ENCODE results near the gene GALNT17.

Gene GALNT17

GRCh38 chr7:71601851-71602250, 469.9 kb downstream of the GALNT17 start:
- no peak overlapping the region for H3K27ac ChIP-seq
- TF ChIP-seq, protein P1, sequence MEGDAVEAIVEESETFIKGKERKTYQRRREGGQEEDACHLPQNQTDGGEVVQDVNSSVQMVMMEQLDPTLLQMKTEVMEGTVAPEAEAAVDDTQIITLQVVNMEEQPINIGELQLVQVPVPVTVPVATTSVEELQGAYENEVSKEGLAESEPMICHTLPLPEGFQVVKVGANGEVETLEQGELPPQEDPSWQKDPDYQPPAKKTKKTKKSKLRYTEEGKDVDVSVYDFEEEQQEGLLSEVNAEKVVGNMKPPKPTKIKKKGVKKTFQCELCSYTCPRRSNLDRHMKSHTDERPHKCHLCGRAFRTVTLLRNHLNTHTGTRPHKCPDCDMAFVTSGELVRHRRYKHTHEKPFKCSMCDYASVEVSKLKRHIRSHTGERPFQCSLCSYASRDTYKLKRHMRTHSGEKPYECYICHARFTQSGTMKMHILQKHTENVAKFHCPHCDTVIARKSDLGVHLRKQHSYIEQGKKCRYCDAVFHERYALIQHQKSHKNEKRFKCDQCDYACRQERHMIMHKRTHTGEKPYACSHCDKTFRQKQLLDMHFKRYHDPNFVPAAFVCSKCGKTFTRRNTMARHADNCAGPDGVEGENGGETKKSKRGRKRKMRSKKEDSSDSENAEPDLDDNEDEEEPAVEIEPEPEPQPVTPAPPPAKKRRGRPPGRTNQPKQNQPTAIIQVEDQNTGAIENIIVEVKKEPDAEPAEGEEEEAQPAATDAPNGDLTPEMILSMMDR (conservative IDR thresholded peaks at IDR 0.05) = no peak

DNA sequence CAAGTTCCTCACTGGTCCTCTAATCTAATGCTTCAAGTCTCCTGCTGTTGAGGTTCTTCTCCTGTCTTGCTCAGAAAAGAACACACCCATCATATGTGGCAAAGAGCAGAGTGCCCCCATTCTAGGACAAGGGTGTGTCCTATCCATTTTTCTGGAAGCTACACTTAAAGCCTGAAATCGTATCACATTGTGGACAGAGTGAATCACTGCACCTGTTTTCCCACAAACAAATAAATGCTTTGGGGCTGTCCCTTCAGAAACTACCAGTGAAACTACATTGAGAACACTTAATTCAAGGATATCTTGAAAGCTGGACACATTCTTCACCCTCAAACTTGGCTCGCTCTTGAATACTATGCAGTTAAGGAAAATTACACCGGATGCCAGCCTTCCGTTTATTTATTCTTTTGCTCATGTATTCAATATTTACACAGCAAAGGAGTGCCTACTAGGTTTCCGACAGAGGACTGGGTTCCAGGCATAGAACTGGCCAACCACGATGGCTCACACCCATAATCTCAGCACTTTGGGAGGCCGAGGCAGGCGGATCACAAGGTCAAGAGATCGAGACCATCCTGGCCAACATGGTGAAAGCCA, 473.0 kb downstream of the GALNT17 start:
- TF ChIP-seq, protein P1 (conservative IDR thresholded peaks at IDR 0.05) = no peak

DNA sequence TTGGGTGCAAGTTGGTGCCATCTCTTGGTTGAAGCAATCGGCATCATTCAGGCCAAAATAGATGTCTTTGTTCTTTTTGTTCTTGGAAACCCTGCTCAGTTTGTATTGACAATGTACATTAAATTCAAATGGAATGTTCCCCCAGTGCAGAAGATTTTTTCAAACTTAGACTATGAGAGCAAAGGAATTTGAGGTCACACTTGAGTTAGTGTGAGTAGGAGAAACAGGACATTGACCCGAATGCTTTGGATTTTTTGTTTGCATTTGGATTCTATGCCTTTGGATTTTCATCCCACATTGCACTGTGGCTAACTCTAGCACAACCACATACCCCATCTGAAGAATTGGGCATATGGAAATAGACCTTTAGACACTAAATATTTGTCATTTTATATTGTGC, 480.0 kb downstream of the GALNT17 start:
- TF ChIP-seq, protein P1 (conservative IDR thresholded peaks at IDR 0.05) = no peak
- H3K27ac ChIP-seq = no peak overlapping the region

More for the DNA sequence above, 473.0 kb downstream of the GALNT17 start:
- no peak overlapping the region for H3K27ac ChIP-seq

- TF ChIP-seq, protein P1 (conservative IDR thresholded peaks at IDR 0.05) = no peak
- H3K27ac ChIP-seq = no peak overlapping the region
Observed at GRCh38 chr7:71612911-71613310, 481.0 kb downstream of the GALNT17 start.

DNA sequence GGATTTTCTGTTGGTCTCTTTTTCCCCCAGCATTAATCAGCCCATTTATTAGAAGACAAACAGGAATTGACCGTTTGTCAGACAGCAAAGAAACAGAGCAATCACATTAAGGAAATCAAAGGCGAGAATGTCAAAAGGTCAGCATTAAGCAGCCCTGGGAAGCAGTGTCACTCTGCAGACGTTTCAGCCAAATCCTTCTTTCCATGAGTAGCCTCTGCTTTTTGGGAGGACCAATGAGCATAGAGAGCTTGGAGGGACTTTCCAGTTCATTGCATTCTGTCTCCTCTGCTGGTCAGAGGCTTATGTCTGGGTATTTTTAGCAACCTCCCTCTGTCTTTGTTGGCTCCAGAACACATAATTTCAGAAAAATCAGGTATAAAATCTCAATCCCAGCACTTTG, 481.4 kb downstream of the GALNT17 start:
- TF ChIP-seq, protein P1 (conservative IDR thresholded peaks at IDR 0.05) = no peak
- no peak overlapping the region for H3K27ac ChIP-seq

GRCh38 chr7:71615017-71615416, 483.1 kb downstream of the GALNT17 start:
- H3K27ac ChIP-seq = no peak overlapping the region
- TF ChIP-seq, protein P1 (conservative IDR thresholded peaks at IDR 0.05) = no peak

DNA sequence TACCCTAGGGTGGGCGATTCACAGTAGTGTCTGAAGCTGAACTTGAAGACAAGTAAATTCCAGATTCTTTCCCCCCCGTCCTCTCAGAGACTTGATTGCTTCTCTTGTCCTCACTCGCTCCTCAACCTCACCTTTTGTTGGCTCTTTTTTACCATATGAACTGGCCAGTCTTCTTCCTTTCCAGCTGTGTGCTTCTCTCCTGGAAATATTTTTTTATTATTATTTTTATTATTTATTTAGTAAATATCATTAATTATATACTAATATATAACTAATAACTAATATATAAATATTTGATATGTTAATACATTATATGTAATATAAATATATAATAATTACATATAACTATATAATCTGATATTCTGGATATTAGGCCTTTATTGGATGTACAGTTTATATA, 484.3 kb downstream of the GALNT17 start:
- TF ChIP-seq, protein P1 (conservative IDR thresholded peaks at IDR 0.05) = no peak
- no peak overlapping the region for H3K27ac ChIP-seq
